Mesendoderm (in vitro differentiated cells): ENCODE measurements around the gene VPS33B.

ENCODE experiments used
- DNase-seq: peaks from one replicate; pipeline ENCODE4 v3.0.0; 2013
- H2AK5ac ChIP-seq: 2 replicates; pipeline ENCODE4 v1.6.1; 2013; ENCODE audit warnings: low read length, inconsistent platforms
- H2BK120ac ChIP-seq: 2 replicates; pipeline ENCODE4 v1.6.1; 2013; ENCODE audit warnings: low read depth, mild to moderate bottlenecking, low read length, moderate library complexity, mixed read lengths
- H2BK15ac ChIP-seq: replicated peaks from 2 replicates; pipeline ENCODE4 v1.6.1; 2013; ENCODE audit warnings: low read depth, mild to moderate bottlenecking, moderate library complexity
- H2BK5ac ChIP-seq: 2 replicates; pipeline ENCODE4 v1.6.1; 2013; ENCODE audit warnings: low read length, inconsistent platforms
- H3K18ac ChIP-seq: 2 replicates; pipeline ENCODE4 v1.6.1; 2013; ENCODE audit warnings: mild to moderate bottlenecking, low read length, mixed read lengths
- H3K23ac ChIP-seq: one replicate; pipeline ENCODE4 v1.6.1; 2013; ENCODE audit warnings: low read length
- H3K27ac ChIP-seq: 2 replicates; pipeline ENCODE4 v1.5.1; 2013; ENCODE audit warnings: low read depth, mild to moderate bottlenecking, inconsistent platforms, low read length, moderate library complexity
- H3K27me3 ChIP-seq: 2 replicates; pipeline ENCODE4 v1.6.1; 2013; ENCODE audit warnings: low read length, control low read depth, mild to moderate bottlenecking, inconsistent platforms; ENCODE audit not compliant: insufficient read depth, poor library complexity
- H3K36me3 ChIP-seq: 2 replicates; pipeline ENCODE4 v1.6.1; 2013; ENCODE audit warnings: low read length, inconsistent platforms; ENCODE audit not compliant: control insufficient read depth, insufficient read depth
- H3K4ac ChIP-seq: one replicate; pipeline ENCODE4 v1.6.1; 2013; ENCODE audit warnings: low read depth, mild to moderate bottlenecking, low read length, moderate library complexity
- H3K4me1 ChIP-seq: 2 replicates; pipeline ENCODE4 v1.6.1; 2013; ENCODE audit warnings: low read depth, low read length, inconsistent platforms; ENCODE audit not compliant: control insufficient read depth
- H3K4me2 ChIP-seq: 2 replicates; pipeline ENCODE4 v1.6.1; 2013; ENCODE audit warnings: low read length
- H3K4me3 ChIP-seq: 2 replicates; pipeline ENCODE4 v1.5.1; 2013; ENCODE audit warnings: mild to moderate bottlenecking, low read length
- H3K56ac ChIP-seq: one replicate; pipeline ENCODE4 v1.6.1; 2013; ENCODE audit warnings: low read length
- H3K79me1 ChIP-seq: 2 replicates; pipeline ENCODE4 v1.6.1; 2013; ENCODE audit warnings: low read length, inconsistent platforms
- H3K79me2 ChIP-seq: 2 replicates; pipeline ENCODE4 v1.6.1; 2013; ENCODE audit warnings: mild to moderate bottlenecking, low read length; ENCODE audit not compliant: control insufficient read depth, insufficient read depth
- H3K9ac ChIP-seq: 2 replicates; pipeline ENCODE4 v1.6.1; 2013; ENCODE audit warnings: low read length, inconsistent platforms
- H4K5ac ChIP-seq: one replicate; pipeline ENCODE4 v1.6.1; 2013; ENCODE audit warnings: low read length
- H4K8ac ChIP-seq: one replicate; pipeline ENCODE4 v1.6.1; 2013; ENCODE audit warnings: low read depth, mild to moderate bottlenecking, control low read depth, low read length, moderate library complexity
- WGBS: extraction: QIAGEN DNeasy Blood & Tissue Kit; methylation state at CpG from one replicate; pipeline ENCODE4 v1.1.7; 2013; ENCODE audit warnings: low lambda C conversion rate, missing lambda C conversion rate; ENCODE audit not compliant: insufficient coverage; ENCODE audit errors: extremely low coverage; 5-methylcytosine and 5-hydroxymethylcytosine counted together

The VPS33B gene

DNA sequence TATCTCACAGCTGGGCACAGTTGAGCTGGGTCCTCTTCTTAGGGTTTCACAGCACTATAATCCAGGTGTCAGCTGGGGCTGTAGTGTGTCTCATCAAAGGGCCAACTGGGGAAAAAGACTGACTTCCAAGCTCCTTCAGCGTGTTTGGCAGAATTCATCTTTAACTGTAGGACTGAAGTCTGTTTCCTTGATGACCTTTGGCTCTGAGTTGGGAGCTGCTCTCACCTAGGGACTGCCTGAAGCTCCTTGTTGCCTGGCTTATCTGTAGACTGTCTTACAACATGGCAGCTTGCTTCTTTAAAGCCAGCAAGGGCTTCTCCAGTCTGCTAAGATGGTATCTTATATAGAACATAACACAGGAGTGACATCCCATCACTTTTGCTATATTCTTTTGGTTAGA is 5.3 kb upstream of the VPS33B start:
- Histone ChIP-seq H3K79me1 (no peaks in the 10 kb centered on the region), H3K23ac (no peak overlapping the region), H3K56ac (no peak overlapping the region), H2BK15ac (no peak overlapping the region), H3K27ac (no peak overlapping the region), H4K5ac (no peak overlapping the region), H3K9ac (no peak overlapping the region), H3K36me3 (no peaks in the 10 kb centered on the region), H2BK5ac (no peak overlapping the region), H3K27me3 (no peaks in the 10 kb centered on the region), H3K18ac (no peak overlapping the region), H2BK120ac (no peak overlapping the region), H3K79me2 (no peaks in the 10 kb centered on the region), H3K4me1 (no peaks in the 10 kb centered on the region), H2AK5ac (no peak overlapping the region), H3K4me3 (no peak overlapping the region), H3K4me2 (no peak overlapping the region), H3K4ac (no peak overlapping the region), H4K8ac (no peak overlapping the region)
- no peak for DNase-seq
- WGBS, result no CpG with 5 or more reads among the region's 1 CpG

DNA sequence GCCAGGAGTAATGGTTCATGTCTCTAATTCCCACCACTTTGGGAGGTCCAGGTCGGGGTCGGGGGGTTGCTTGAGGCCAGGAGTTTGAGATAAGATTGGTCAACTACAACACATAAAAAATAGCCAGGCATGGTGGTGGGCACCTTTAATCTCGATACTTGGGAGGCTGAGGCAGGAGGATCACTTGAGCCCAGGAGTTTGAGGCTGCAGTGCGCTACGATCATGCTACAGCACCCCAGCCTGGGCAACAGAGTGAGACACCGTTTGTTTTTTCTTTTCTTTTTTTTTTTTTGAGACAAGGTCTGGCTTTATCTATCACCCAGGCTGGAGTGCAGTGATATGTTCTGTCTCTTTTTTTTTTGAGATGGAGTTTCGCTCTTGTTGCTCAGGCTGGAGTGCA is 1.3 kb upstream of the VPS33B start:
- Histone ChIP-seq H3K79me1 (peaks cover 3% of the 10 kb centered on the region), H3K79me2 (no peaks in the 10 kb centered on the region), H3K4me3 (no peak overlapping the region), H3K36me3 (no peaks in the 10 kb centered on the region), H3K18ac (no peak overlapping the region), H3K27ac (no peak overlapping the region), H2BK120ac (no peak overlapping the region), H2BK15ac (no peak overlapping the region), H3K4me1 (peaks cover 3% of the 10 kb centered on the region), H3K9ac (no peak overlapping the region), H4K8ac (no peak overlapping the region), H2AK5ac (no peak overlapping the region), H3K4ac (no peak overlapping the region), H3K4me2 (no peak overlapping the region), H3K27me3 (no peaks in the 10 kb centered on the region), H4K5ac (no peak overlapping the region), H2BK5ac (no peak overlapping the region), H3K56ac (no peak overlapping the region), H3K23ac (no peak overlapping the region)
- WGBS, result no CpG with 5 or more reads among the region's 7 CpGs
- DNase-seq, result no peak

DNA sequence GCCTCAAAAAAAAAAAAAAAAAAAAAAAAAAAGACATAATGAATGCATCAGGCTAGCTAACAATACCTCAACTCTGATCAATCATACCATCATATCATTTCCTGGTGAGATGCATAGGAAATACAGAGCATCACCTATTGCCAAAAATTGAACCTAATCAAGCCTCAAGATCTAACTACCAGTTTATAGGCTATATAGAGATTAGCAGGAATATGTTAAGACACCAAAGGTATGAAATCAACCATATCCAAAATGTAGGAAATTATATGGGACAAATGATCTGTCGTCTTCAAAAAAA is 387 bp upstream of the VPS33B start:
- Histone ChIP-seq H2BK5ac (no peak overlapping the region), H3K27ac (no peak overlapping the region), H3K18ac (no peak overlapping the region), H3K4ac (peak overlapping the region; percentile 60), H3K36me3 (no peaks in the 10 kb centered on the region), H2BK15ac (no peak overlapping the region), H4K8ac (no peak overlapping the region), H3K4me2 (peak overlapping the region; percentile 30), H3K27me3 (no peaks in the 10 kb centered on the region), H3K79me2 (no peaks in the 10 kb centered on the region), H3K4me1 (peaks cover 3% of the 10 kb centered on the region), H4K5ac (no peak overlapping the region), H3K9ac (peak overlapping the region; percentile 65), H3K79me1 (peaks cover 5% of the 10 kb centered on the region), H2BK120ac (no peak overlapping the region), H2AK5ac (no peak overlapping the region), H3K23ac (no peak overlapping the region), H3K4me3 (peak overlapping the region; percentile 49), H3K56ac (peak overlapping the region; percentile 75)
- no peak for DNase-seq
- no CpG with 5 or more reads among the region's 1 CpG for WGBS

GRCh38 chr15:91021516-91022074 is 799 bp downstream of the VPS33B start:
- Histone ChIP-seq H3K4me2 (peak overlapping the region; percentile 63), H2BK120ac (no peak overlapping the region), H3K27me3 (no peaks in the 10 kb centered on the region), H3K79me1 (peaks cover 5% of the 10 kb centered on the region), H3K79me2 (no peaks in the 10 kb centered on the region), H2BK15ac (no peak overlapping the region), H3K9ac (peak overlapping the region; percentile 99), H4K5ac (no peak overlapping the region), H2BK5ac (no peak overlapping the region), H3K18ac (no peak overlapping the region), H3K4me3 (peak overlapping the region; percentile 98), H3K36me3 (no peaks in the 10 kb centered on the region), H2AK5ac (no peak overlapping the region), H4K8ac (no peak overlapping the region), H3K4ac (no peak overlapping the region), H3K23ac (no peak overlapping the region), H3K56ac (peak overlapping the region; percentile 99), H3K4me1 (peaks cover 3% of the 10 kb centered on the region), H3K27ac (no peak overlapping the region)
- no CpG with 5 or more reads among the region's 4 CpGs for WGBS
- DNase-seq, result no peak

GRCh38 chr15:91018158-91018557 is 4.2 kb downstream of the VPS33B start:
- no peak overlapping the region for H3K18ac ChIP-seq
- H3K79me1 ChIP-seq, result peaks cover 8% of the 10 kb centered on the region
- no peak overlapping the region for H3K4me3 ChIP-seq
- no peak overlapping the region for H3K9ac ChIP-seq
- no peak overlapping the region for H2BK5ac ChIP-seq
- H3K79me2 ChIP-seq, result no peaks in the 10 kb centered on the region
- H2BK15ac ChIP-seq, result no peak overlapping the region
- H3K27me3 ChIP-seq, result no peaks in the 10 kb centered on the region
- DNase-seq, result no peak
- H3K23ac ChIP-seq, result no peak overlapping the region
- no peak overlapping the region for H3K56ac ChIP-seq
- WGBS, result no CpG with 5 or more reads among the region's 3 CpGs
- H3K27ac ChIP-seq, result no peak overlapping the region
- H2BK120ac ChIP-seq, result no peak overlapping the region
- no peak overlapping the region for H4K5ac ChIP-seq
- no peak overlapping the region for H2AK5ac ChIP-seq
- peaks cover 3% of the 10 kb centered on the region for H3K4me1 ChIP-seq
- H3K4ac ChIP-seq, result no peak overlapping the region
- no peak overlapping the region for H4K8ac ChIP-seq
- H3K4me2 ChIP-seq, result no peak overlapping the region
- peaks cover 3% of the 10 kb centered on the region for H3K36me3 ChIP-seq

- H3K27ac ChIP-seq, result no peak overlapping the region
- no peaks in the 10 kb centered on the region for H3K79me2 ChIP-seq
- H3K4ac ChIP-seq, result no peak overlapping the region
- H3K4me2 ChIP-seq, result no peak overlapping the region
- H3K23ac ChIP-seq, result no peak overlapping the region
- no peak overlapping the region for H2BK15ac ChIP-seq
- no peak overlapping the region for H3K9ac ChIP-seq
- no peak overlapping the region for H2BK5ac ChIP-seq
- WGBS, result no CpG with 5 or more reads among the region's 5 CpGs
- peaks cover 3% of the 10 kb centered on the region for H3K4me1 ChIP-seq
- no peak overlapping the region for H4K8ac ChIP-seq
- DNase-seq, result no peak
- no peak overlapping the region for H3K4me3 ChIP-seq
- no peak overlapping the region for H3K56ac ChIP-seq
- no peak overlapping the region for H4K5ac ChIP-seq
- no peaks in the 10 kb centered on the region for H3K27me3 ChIP-seq
- peaks cover 8% of the 10 kb centered on the region for H3K79me1 ChIP-seq
- H3K18ac ChIP-seq, result no peak overlapping the region
- H3K36me3 ChIP-seq, result peaks cover 3% of the 10 kb centered on the region
- H2AK5ac ChIP-seq, result no peak overlapping the region
- no peak overlapping the region for H2BK120ac ChIP-seq
These were observed 4.7 kb downstream of the VPS33B start for GRCh38 chr15:91017716-91018115.
